ENCODE data around the gene OSBPL7.

- TF ChIP-seq POLR2AphosphoS5 (IDR thresholded peaks at IDR 0.05; ENCODE audit: low read depth, low read length) (no peak), TAF1 (IDR thresholded peaks at IDR 0.05; ENCODE audit: borderline replicate concordance, insufficient read depth, low read length) (no peak), FOXP2 (optimal IDR thresholded peaks at IDR 0.05; ENCODE audit: borderline replicate concordance, extremely low read depth, extremely low read length, insufficient read depth) (no peak)
Measured at GRCh38 chr17:47838636-47839035, 17.0 kb upstream of the OSBPL7 start.
